Measurements from ENCODE around the gene EIF3I.

Gene EIF3I

GRCh38 chr1:32195972-32196823, 26.0 kb upstream of the EIF3I start:
- Histone ChIP-seq H2AFZ (ENCODE audit: insufficient read depth, low read length, poor library complexity) (no peak overlapping the region), H4K8ac (ENCODE audit: low read depth, low read length) (no peak overlapping the region), H3K9me3 (ENCODE audit: insufficient read depth, low read depth, low read length) (no peaks in the 10 kb centered on the region), H2BK5ac (ENCODE audit: low read depth, low read length, poor library complexity) (no peak overlapping the region), H3K18ac (ENCODE audit: low read length) (no peak overlapping the region), H3K23ac (ENCODE audit: low read length) (no peak overlapping the region), H4K91ac (ENCODE audit: low read depth, low read length) (no peak overlapping the region), H2BK12ac (ENCODE audit: low read length) (no peak overlapping the region), H2AK5ac (ENCODE audit: low read length) (no peak overlapping the region), H3K79me2 (ENCODE audit: control insufficient read depth, insufficient read depth, low read length, poor library complexity) (no peaks in the 10 kb centered on the region), H3K79me1 (ENCODE audit: low read length) (peaks cover 5% of the 10 kb centered on the region), H3K27me3 (ENCODE audit: insufficient read depth, low read length) (no peaks in the 10 kb centered on the region), H4K12ac (ENCODE audit: low read depth, low read length) (no peak overlapping the region), H3K4ac (ENCODE audit: low read depth, low read length) (no peak overlapping the region), H3K4me3 (ENCODE audit: low read depth, low read length) (no peak overlapping the region), H3K14ac (ENCODE audit: low read length) (no peak overlapping the region), H3K36me3 (ENCODE audit: control insufficient read depth in 1 of 2, insufficient read depth in 2 of 2, low read length in 2 of 2) (peaks cover 56 to 66% of the 10 kb centered on the region in 2 experiments), H3K4me1 (ENCODE audit: control insufficient read depth in 1 of 2, insufficient read depth in 2 of 2, low read length in 2 of 2) (peaks cover 0 to 1% of the 10 kb centered on the region in 2 experiments), H3K27ac (ENCODE audit: low read depth, low read length) (no peak overlapping the region), H2BK120ac (ENCODE audit: insufficient read depth, low read length, poor library complexity) (no peak overlapping the region), H3K9ac (ENCODE audit: low read length) (no peak overlapping the region), H3K4me2 (ENCODE audit: low read length) (no peak overlapping the region)
- no peak for DNase-seq

- Histone ChIP-seq H3K27me3 (ENCODE audit: insufficient read depth, low read length) (no peaks in the 10 kb centered on the region), H3K79me2 (ENCODE audit: control insufficient read depth, insufficient read depth, low read length, poor library complexity) (no peaks in the 10 kb centered on the region), H2BK12ac (ENCODE audit: low read length) (no peak overlapping the region), H3K9ac (ENCODE audit: low read length) (no peak overlapping the region), H2AK5ac (ENCODE audit: low read length) (no peak overlapping the region), H3K36me3 (ENCODE audit: control insufficient read depth in 1 of 2, insufficient read depth in 2 of 2, low read length in 2 of 2) (peaks cover 47 to 57% of the 10 kb centered on the region in 2 experiments), H3K18ac (ENCODE audit: low read length) (no peak overlapping the region), H3K4ac (ENCODE audit: low read depth, low read length) (no peak overlapping the region), H3K4me1 (ENCODE audit: control insufficient read depth in 1 of 2, insufficient read depth in 2 of 2, low read length in 2 of 2) (peaks cover 6% of the 10 kb centered on the region in 2 experiments), H3K9me3 (ENCODE audit: insufficient read depth, low read depth, low read length) (no peaks in the 10 kb centered on the region), H4K8ac (ENCODE audit: low read depth, low read length) (no peak overlapping the region), H3K23ac (ENCODE audit: low read length) (no peak overlapping the region), H3K4me3 (ENCODE audit: low read depth, low read length) (no peak overlapping the region), H4K91ac (ENCODE audit: low read depth, low read length) (no peak overlapping the region), H3K79me1 (ENCODE audit: low read length) (peaks cover 9% of the 10 kb centered on the region), H2AFZ (ENCODE audit: insufficient read depth, low read length, poor library complexity) (no peak overlapping the region), H3K4me2 (ENCODE audit: low read length) (no peak overlapping the region), H2BK5ac (ENCODE audit: low read depth, low read length, poor library complexity) (no peak overlapping the region), H3K27ac (ENCODE audit: low read depth, low read length) (no peak overlapping the region), H3K14ac (ENCODE audit: low read length) (no peak overlapping the region), H4K12ac (ENCODE audit: low read depth, low read length) (no peak overlapping the region), H2BK120ac (ENCODE audit: insufficient read depth, low read length, poor library complexity) (no peak overlapping the region)
- no peak for DNase-seq
- no CpG with 5 or more reads among the region's 1 CpG for WGBS (ENCODE audit: extremely low coverage, insufficient coverage, insufficient read length)
These were observed 25.1 kb upstream of the EIF3I start for GRCh38 chr1:32197074-32197473.

GRCh38 chr1:32197837-32198236, 24.4 kb upstream of the EIF3I start:
- Histone ChIP-seq H2BK5ac (ENCODE audit: low read depth, low read length, poor library complexity) (no peak overlapping the region), H2BK12ac (ENCODE audit: low read length) (no peak overlapping the region), H2AK5ac (ENCODE audit: low read length) (no peak overlapping the region), H3K4me1 (ENCODE audit: control insufficient read depth in 1 of 2, insufficient read depth in 2 of 2, low read length in 2 of 2) (peaks cover 6% of the 10 kb centered on the region in 2 experiments), H4K12ac (ENCODE audit: low read depth, low read length) (no peak overlapping the region), H3K36me3 (ENCODE audit: control insufficient read depth in 1 of 2, insufficient read depth in 2 of 2, low read length in 2 of 2) (peaks cover 40 to 50% of the 10 kb centered on the region in 2 experiments), H3K27ac (ENCODE audit: low read depth, low read length) (no peak overlapping the region), H3K27me3 (ENCODE audit: insufficient read depth, low read length) (no peaks in the 10 kb centered on the region), H3K4me2 (ENCODE audit: low read length) (no peak overlapping the region), H4K8ac (ENCODE audit: low read depth, low read length) (no peak overlapping the region), H4K91ac (ENCODE audit: low read depth, low read length) (no peak overlapping the region), H3K14ac (ENCODE audit: low read length) (no peak overlapping the region), H3K79me2 (ENCODE audit: control insufficient read depth, insufficient read depth, low read length, poor library complexity) (no peaks in the 10 kb centered on the region), H3K9me3 (ENCODE audit: insufficient read depth, low read depth, low read length) (no peaks in the 10 kb centered on the region), H3K4me3 (ENCODE audit: low read depth, low read length) (no peak overlapping the region), H3K18ac (ENCODE audit: low read length) (no peak overlapping the region), H3K4ac (ENCODE audit: low read depth, low read length) (no peak overlapping the region), H3K79me1 (ENCODE audit: low read length) (peaks cover 9% of the 10 kb centered on the region), H2AFZ (ENCODE audit: insufficient read depth, low read length, poor library complexity) (no peak overlapping the region), H3K23ac (ENCODE audit: low read length) (no peak overlapping the region), H2BK120ac (ENCODE audit: insufficient read depth, low read length, poor library complexity) (no peak overlapping the region), H3K9ac (ENCODE audit: low read length) (no peak overlapping the region)
- DNase-seq: no peak
- no CpG with 5 or more reads among the region's 6 CpGs for WGBS (ENCODE audit: extremely low coverage, insufficient coverage, insufficient read length)

- Histone ChIP-seq H3K18ac (ENCODE audit: low read length) (no peak overlapping the region), H3K79me1 (ENCODE audit: low read length) (peaks cover 9% of the 10 kb centered on the region), H3K36me3 (ENCODE audit: control insufficient read depth in 1 of 2, insufficient read depth in 2 of 2, low read length in 2 of 2) (peaks cover 35 to 44% of the 10 kb centered on the region in 2 experiments), H2AK5ac (ENCODE audit: low read length) (no peak overlapping the region), H3K9me3 (ENCODE audit: insufficient read depth, low read depth, low read length) (no peaks in the 10 kb centered on the region), H3K9ac (ENCODE audit: low read length) (no peak overlapping the region), H3K27me3 (ENCODE audit: insufficient read depth, low read length) (no peaks in the 10 kb centered on the region), H2AFZ (ENCODE audit: insufficient read depth, low read length, poor library complexity) (no peak overlapping the region), H3K23ac (ENCODE audit: low read length) (no peak overlapping the region), H2BK5ac (ENCODE audit: low read depth, low read length, poor library complexity) (no peak overlapping the region), H3K4me2 (ENCODE audit: low read length) (no peak overlapping the region), H4K12ac (ENCODE audit: low read depth, low read length) (no peak overlapping the region), H3K4me1 (ENCODE audit: control insufficient read depth in 1 of 2, insufficient read depth in 2 of 2, low read length in 2 of 2) (peaks cover 6% of the 10 kb centered on the region in 2 experiments), H3K4me3 (ENCODE audit: low read depth, low read length) (no peak overlapping the region), H3K14ac (ENCODE audit: low read length) (no peak overlapping the region), H4K8ac (ENCODE audit: low read depth, low read length) (no peak overlapping the region), H3K27ac (ENCODE audit: low read depth, low read length) (no peak overlapping the region), H2BK120ac (ENCODE audit: insufficient read depth, low read length, poor library complexity) (no peak overlapping the region), H3K4ac (ENCODE audit: low read depth, low read length) (no peak overlapping the region), H2BK12ac (ENCODE audit: low read length) (no peak overlapping the region), H4K91ac (ENCODE audit: low read depth, low read length) (no peak overlapping the region), H3K79me2 (ENCODE audit: control insufficient read depth, insufficient read depth, low read length, poor library complexity) (no peaks in the 10 kb centered on the region)
- no CpG with 5 or more reads among the region's 3 CpGs for WGBS (ENCODE audit: extremely low coverage, insufficient coverage, insufficient read length)
- DNase-seq: no peak
These were observed 23.8 kb upstream of the EIF3I start for GRCh38 chr1:32198237-32199042.

Measured in trophoblast cell (in vitro differentiated cells and primary cell).